Liver (tissue), 9 donors: ENCODE data around the gene CES2. TPM values are rescaled to one million over a fixed set of nuclear protein-coding genes. Genes with fewer than 3 reads are reported as not detected.

Source experiments
- DNase-seq: peaks from one replicate; pipeline ENCODE4 v3.0.0-alpha.2; 2017; ENCODE audit warnings: low spot score
- H3K27ac ChIP-seq, 2 donors: one replicate each; pipeline ENCODE4 v1.7.0; 2013; ENCODE audit warnings: inconsistent platforms in 2 of 2, low read length in 2 of 2, control low read depth in 1 of 2, low read depth in 1 of 2, mild to moderate bottlenecking in 1 of 2
- H3K27me3 ChIP-seq, 4 donors: one replicate each; pipeline versions ENCODE4 v1.6.1 to v1.7.0; 2013; ENCODE audit warnings: low read length in 3 of 4, inconsistent platforms in 1 of 4, mild to moderate bottlenecking in 1 of 4, moderate library complexity in 1 of 4; ENCODE audit not compliant: control insufficient read depth in 4 of 4, insufficient read depth in 4 of 4
- H3K36me3 ChIP-seq, 4 donors: one replicate each; pipeline versions ENCODE4 v1.6.1 to v1.7.0; 2013; ENCODE audit warnings: low read length in 3 of 4, mild to moderate bottlenecking in 3 of 4, low read depth in 1 of 4, moderate library complexity in 1 of 4; ENCODE audit not compliant: control insufficient read depth in 4 of 4, insufficient read depth in 3 of 4
- H3K4me1 ChIP-seq, 4 donors: one replicate each; pipeline versions ENCODE4 v1.6.1 to v1.7.0; 2013; ENCODE audit warnings: low read length in 3 of 4, mild to moderate bottlenecking in 3 of 4, moderate library complexity in 1 of 4; ENCODE audit not compliant: control insufficient read depth in 4 of 4, insufficient read depth in 4 of 4
- H3K4me3 ChIP-seq, 3 donors: one replicate each; pipeline versions ENCODE4 v1.6.1 to v1.7.0; 2013; ENCODE audit warnings: low read length in 3 of 3, control low read depth in 1 of 3, low read depth in 1 of 3, mild to moderate bottlenecking in 1 of 3
- H3K9ac ChIP-seq, 2 donors: one replicate each; pipeline ENCODE4 v1.7.0; 2013; ENCODE audit warnings: low read length in 2 of 2, mild to moderate bottlenecking in 2 of 2, moderate library complexity in 2 of 2, control low read depth in 1 of 2, low read depth in 1 of 2
- H3K9me3 ChIP-seq, 4 donors: one replicate each; pipeline versions ENCODE4 v1.6.1 to v1.7.0; 2013; ENCODE audit warnings: low read length in 3 of 4; ENCODE audit not compliant: control insufficient read depth in 4 of 4
- FOXA2 ChIP-seq: IDR thresholded peaks from 2 replicates; pipeline ENCODE4 v1.6.1; 2016; ENCODE audit warnings: antibody characterized with exemption
- GABPA ChIP-seq, 2 donors: IDR thresholded peaks in 1 of 2; conservative IDR thresholded peaks in 1 of 2; 2 replicates each; pipeline ENCODE4 v1.6.1; 2016; ENCODE audit warnings: antibody characterized with exemption in 2 of 2, mild to moderate bottlenecking in 1 of 2, moderate library complexity in 1 of 2
- HNF4A ChIP-seq, 2 donors: conservative IDR thresholded peaks; 2 replicates each; pipeline ENCODE4 v1.6.1; 2016; ENCODE audit warnings: antibody characterized with exemption in 2 of 2, mild to moderate bottlenecking in 2 of 2
- JUND ChIP-seq, 2 donors: IDR thresholded peaks; 2 replicates each; pipeline ENCODE4 v1.6.1; 2016; ENCODE audit warnings: antibody characterized with exemption in 2 of 2
- MAX ChIP-seq: IDR thresholded peaks from 2 replicates; pipeline ENCODE4 v1.6.1; 2016; ENCODE audit warnings: antibody characterized with exemption
- NR2F2 ChIP-seq: IDR thresholded peaks from 2 replicates; pipeline ENCODE4 v1.6.1; 2016; ENCODE audit warnings: antibody characterized with exemption
- RAD21 ChIP-seq, 2 donors: IDR thresholded peaks; 2 replicates each; pipeline ENCODE4 v1.6.1; 2016; ENCODE audit warnings: antibody characterized with exemption in 2 of 2, mild to moderate bottlenecking in 2 of 2
- REST ChIP-seq: IDR thresholded peaks from 2 replicates; pipeline ENCODE4 v1.6.1; 2016; ENCODE audit warnings: antibody characterized with exemption, mild to moderate bottlenecking
- RXRA ChIP-seq, 2 donors: IDR thresholded peaks; 2 replicates each; pipeline ENCODE4 v1.6.1; 2017 to 2018; ENCODE audit warnings: antibody characterized with exemption in 2 of 2, mild to moderate bottlenecking in 1 of 2
- SP1 ChIP-seq: IDR thresholded peaks from 2 replicates; pipeline ENCODE4 v1.6.1; 2018; ENCODE audit warnings: antibody characterized with exemption, mild to moderate bottlenecking
- YY1 ChIP-seq: IDR thresholded peaks from 2 replicates; pipeline ENCODE4 v1.6.1; 2016; ENCODE audit warnings: antibody characterized with exemption, mild to moderate bottlenecking
- ZBTB33 ChIP-seq: IDR thresholded peaks from 2 replicates; pipeline ENCODE4 v1.6.1; 2016; ENCODE audit warnings: antibody characterized with exemption
- WGBS: extraction: QIAGEN DNeasy Blood & Tissue Kit; methylation state at CpG from one replicate; pipeline ENCODE4 v1.1.7; 2013; 5-methylcytosine and 5-hydroxymethylcytosine counted together
- polyA plus RNA-seq, 2 donors: library from polyadenylated mRNA; stranded (reverse) in 1 of 2; unstranded in 1 of 2; fragments of 200-250 nt in 1 of 2; fragments of >200 nt in 1 of 2; fragmentation: Nextera tagmentation in 1 of 2; extraction: Ambion mirVana in 1 of 2; gene quantifications; one replicate each; pipeline versions ENCODE4 v1.2.1 to v1.2.3, GENCODE V29; 2013 to 2015
- total RNA-seq, 2 donors: library from RNA; depleted of rRNA; stranded (reverse); fragments of >200 nt; gene quantifications; one replicate each; pipeline ENCODE4 v1.2.3, GENCODE V29; 2014
- TF ChIP-seq, protein P1 (sequence below): fragments of 150-350 bp; IDR thresholded peaks from 2 replicates; pipeline ENCODE4 v1.5.1; 2017; ENCODE audit warnings: improper control_type of control experiment, low read depth, low read length; ENCODE audit not compliant: missing input control
- donor health status: healthy.
- donor health status: healthy.
- donor health status: healthy.
- donor health status: healthy.
- donor health status: healthy.

CES2 gene
- total and polyA plus RNA-seq, 4 donors, result 21.2 to 200 (median 182) TPM

- no peaks in the 10 kb centered on the region for H3K9me3 ChIP-seq
- H3K4me1 ChIP-seq, result peaks cover 5 to 30% (median 21%) of the 10 kb centered on the region in 4 donors
- H3K27ac ChIP-seq, result no peak overlapping the region
- no peak overlapping the region for H3K9ac ChIP-seq
- no peak for DNase-seq
- 87% methylated on average over 10 of the region's 10 CpGs for WGBS
- no peak overlapping the region for H3K4me3 ChIP-seq
- H3K36me3 ChIP-seq, result no peaks in the 10 kb centered on the region
- no peaks in the 10 kb centered on the region for H3K27me3 ChIP-seq
- no peak for TF ChIP-seq NR2F2
- no peak for TF ChIP-seq SP1
- TF ChIP-seq RAD21 (IDR thresholded peaks at IDR 0.05), result peak in 1 of 2 donors; percentile 46
- TF ChIP-seq, protein P1, sequence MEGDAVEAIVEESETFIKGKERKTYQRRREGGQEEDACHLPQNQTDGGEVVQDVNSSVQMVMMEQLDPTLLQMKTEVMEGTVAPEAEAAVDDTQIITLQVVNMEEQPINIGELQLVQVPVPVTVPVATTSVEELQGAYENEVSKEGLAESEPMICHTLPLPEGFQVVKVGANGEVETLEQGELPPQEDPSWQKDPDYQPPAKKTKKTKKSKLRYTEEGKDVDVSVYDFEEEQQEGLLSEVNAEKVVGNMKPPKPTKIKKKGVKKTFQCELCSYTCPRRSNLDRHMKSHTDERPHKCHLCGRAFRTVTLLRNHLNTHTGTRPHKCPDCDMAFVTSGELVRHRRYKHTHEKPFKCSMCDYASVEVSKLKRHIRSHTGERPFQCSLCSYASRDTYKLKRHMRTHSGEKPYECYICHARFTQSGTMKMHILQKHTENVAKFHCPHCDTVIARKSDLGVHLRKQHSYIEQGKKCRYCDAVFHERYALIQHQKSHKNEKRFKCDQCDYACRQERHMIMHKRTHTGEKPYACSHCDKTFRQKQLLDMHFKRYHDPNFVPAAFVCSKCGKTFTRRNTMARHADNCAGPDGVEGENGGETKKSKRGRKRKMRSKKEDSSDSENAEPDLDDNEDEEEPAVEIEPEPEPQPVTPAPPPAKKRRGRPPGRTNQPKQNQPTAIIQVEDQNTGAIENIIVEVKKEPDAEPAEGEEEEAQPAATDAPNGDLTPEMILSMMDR, result peak; percentile 24
Observed at GRCh38 chr16:66928702-66929388, 6.5 kb upstream of the CES2 start.

DNA sequence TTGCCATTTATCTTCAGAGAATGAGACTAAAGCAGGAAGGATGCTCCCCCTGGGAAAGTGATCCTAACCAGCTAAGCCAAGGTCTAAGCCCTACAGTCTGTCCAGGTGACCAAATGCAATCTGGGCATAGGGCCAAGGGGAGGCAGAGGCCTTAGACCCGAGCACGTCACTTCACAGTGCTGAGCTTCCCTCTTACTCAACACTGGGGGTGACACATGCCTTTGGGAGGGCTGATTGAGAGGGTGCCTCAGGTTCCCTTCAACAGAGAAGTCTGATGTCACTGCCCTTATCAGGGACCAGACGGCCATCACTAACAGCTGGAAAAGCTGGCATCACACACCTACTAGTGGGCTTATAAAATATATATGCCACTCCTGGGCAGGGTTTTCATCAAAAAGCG, 5.1 kb upstream of the CES2 start:
- no peak overlapping the region for H3K9ac ChIP-seq
- WGBS, result 36% methylated on average over 4 of the region's 4 CpGs
- peaks cover 2 to 26% (median 20%) of the 10 kb centered on the region in 4 donors for H3K4me1 ChIP-seq
- H3K9me3 ChIP-seq, result no peaks in the 10 kb centered on the region
- H3K27me3 ChIP-seq, result no peaks in the 10 kb centered on the region
- peak overlapping the region; percentile 58 to 64 for H3K27ac ChIP-seq
- H3K4me3 ChIP-seq, result no peak overlapping the region
- H3K36me3 ChIP-seq, result no peaks in the 10 kb centered on the region
- DNase-seq, result peak; percentile 62
- TF ChIP-seq NR2F2, result no peak
- TF ChIP-seq ZBTB33, result no peak
- no peak for TF ChIP-seq MAX
- TF ChIP-seq FOXA2, result peak; percentile 25
- TF ChIP-seq JUND (IDR thresholded peaks at IDR 0.05), result peak; percentile 39 to 68
- peak; percentile 59 to 77 for TF ChIP-seq HNF4A (conservative IDR thresholded peaks at IDR 0.05)
- TF ChIP-seq GABPA (IDR thresholded peaks at IDR 0.05 in 1 of 2, conservative IDR thresholded peaks at IDR 0.05 in 1 of 2), result peak in 1 of 2 donors; percentile 59
- peak; percentile 48 for TF ChIP-seq SP1
- TF ChIP-seq REST, result peak; percentile 51
- peak in 1 of 2 donors; percentile 82 for TF ChIP-seq RXRA (IDR thresholded peaks at IDR 0.05)
- peak; percentile 16 to 22 for TF ChIP-seq RAD21 (IDR thresholded peaks at IDR 0.05)
- peak; percentile 24 for TF ChIP-seq YY1
